ENCODE results near the gene TMEM143. TPM values are rescaled to one million over a fixed set of nuclear protein-coding genes. Genes with fewer than 3 reads are reported as not detected.

TMEM143 gene
- total and polyA plus RNA-seq, 2 experiments from 2014 or later: 29.8 to 38.5 TPM

DNA sequence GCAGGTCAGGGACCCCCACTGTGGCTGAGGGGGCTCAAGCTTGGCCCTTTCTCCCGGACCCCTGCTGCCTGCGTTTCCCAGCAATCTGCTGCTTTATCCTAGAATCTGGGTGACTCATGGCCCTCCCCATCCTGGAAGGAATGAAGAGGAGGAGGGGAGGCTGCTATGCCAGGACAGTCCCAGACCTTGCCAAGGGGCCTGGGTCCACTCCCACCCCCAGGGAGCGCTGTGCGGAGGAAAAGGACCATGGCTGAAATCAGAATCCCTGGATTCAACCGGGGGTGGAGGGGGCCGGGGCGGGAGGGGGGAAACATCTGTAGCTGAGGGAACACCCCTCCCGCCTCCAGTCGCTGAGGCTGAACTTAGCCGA lies 73.4 kb downstream of the TMEM143 start:
- Histone ChIP-seq H3K27ac (no peak overlapping the region), H3K9me3 (ENCODE audit: low read depth) (no peaks in the 10 kb centered on the region), H3K36me3 (peaks cover 10% of the 10 kb centered on the region), H3K4me1 (ENCODE audit: low read depth) (no peaks in the 10 kb centered on the region), H3K4me3 (no peak overlapping the region), H3K27me3 (no peaks in the 10 kb centered on the region)
- TF ChIP-seq, protein P1, sequence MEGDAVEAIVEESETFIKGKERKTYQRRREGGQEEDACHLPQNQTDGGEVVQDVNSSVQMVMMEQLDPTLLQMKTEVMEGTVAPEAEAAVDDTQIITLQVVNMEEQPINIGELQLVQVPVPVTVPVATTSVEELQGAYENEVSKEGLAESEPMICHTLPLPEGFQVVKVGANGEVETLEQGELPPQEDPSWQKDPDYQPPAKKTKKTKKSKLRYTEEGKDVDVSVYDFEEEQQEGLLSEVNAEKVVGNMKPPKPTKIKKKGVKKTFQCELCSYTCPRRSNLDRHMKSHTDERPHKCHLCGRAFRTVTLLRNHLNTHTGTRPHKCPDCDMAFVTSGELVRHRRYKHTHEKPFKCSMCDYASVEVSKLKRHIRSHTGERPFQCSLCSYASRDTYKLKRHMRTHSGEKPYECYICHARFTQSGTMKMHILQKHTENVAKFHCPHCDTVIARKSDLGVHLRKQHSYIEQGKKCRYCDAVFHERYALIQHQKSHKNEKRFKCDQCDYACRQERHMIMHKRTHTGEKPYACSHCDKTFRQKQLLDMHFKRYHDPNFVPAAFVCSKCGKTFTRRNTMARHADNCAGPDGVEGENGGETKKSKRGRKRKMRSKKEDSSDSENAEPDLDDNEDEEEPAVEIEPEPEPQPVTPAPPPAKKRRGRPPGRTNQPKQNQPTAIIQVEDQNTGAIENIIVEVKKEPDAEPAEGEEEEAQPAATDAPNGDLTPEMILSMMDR (IDR thresholded peaks at IDR 0.05; ENCODE audit: low read depth, low read length): peak; percentile 21
- DNase-seq (ENCODE audit: low read depth in 1 of 2, low spot score in 1 of 2): peak; percentile 28 to 46

DNA sequence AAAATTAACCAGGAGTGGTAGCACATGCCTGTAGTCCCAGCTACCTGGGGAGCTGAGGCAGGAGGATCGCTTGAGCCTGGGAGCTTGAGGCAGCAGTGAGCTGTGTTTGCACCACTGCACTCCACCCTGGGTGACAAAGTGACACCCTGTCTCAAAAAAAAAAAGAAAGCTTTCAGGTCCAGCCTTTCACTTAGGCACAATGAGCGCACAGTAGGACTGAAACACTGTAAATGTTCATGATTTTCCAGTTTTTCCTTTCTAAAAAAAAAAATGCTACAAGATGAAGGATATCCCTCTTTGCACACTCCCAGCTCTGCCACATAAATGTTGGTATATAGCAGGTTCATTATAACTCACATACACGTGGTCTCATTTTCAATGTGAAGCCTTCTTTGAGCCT lies 76.0 kb downstream of the TMEM143 start:
- no peak overlapping the region for H3K4me3 ChIP-seq
- H3K27ac ChIP-seq: no peak overlapping the region
- TF ChIP-seq, protein P1 (IDR thresholded peaks at IDR 0.05; ENCODE audit: low read depth, low read length): no peak
- H3K4me1 ChIP-seq (ENCODE audit: low read depth): peaks cover 8% of the 10 kb centered on the region
- H3K27me3 ChIP-seq: no peaks in the 10 kb centered on the region
- DNase-seq (ENCODE audit: low read depth in 1 of 2, low spot score in 1 of 2): no peak
- no peaks in the 10 kb centered on the region for H3K9me3 ChIP-seq (ENCODE audit: low read depth)
- H3K36me3 ChIP-seq: peaks cover 10% of the 10 kb centered on the region

GRCh38 chr19:48284896-48285295 lies 78.8 kb downstream of the TMEM143 start:
- Histone ChIP-seq H3K36me3 (peaks cover 10% of the 10 kb centered on the region), H3K9me3 (ENCODE audit: low read depth) (no peaks in the 10 kb centered on the region), H3K27ac (peak overlapping the region; percentile 92), H3K4me3 (no peak overlapping the region), H3K27me3 (no peaks in the 10 kb centered on the region), H3K4me1 (ENCODE audit: low read depth) (peaks cover 8% of the 10 kb centered on the region)
- peak; percentile 19 to 56 for DNase-seq (ENCODE audit: low read depth in 1 of 2, low spot score in 1 of 2)
- TF ChIP-seq, protein P1 (IDR thresholded peaks at IDR 0.05; ENCODE audit: low read depth, low read length): no peak

GRCh38 chr19:48283908-48284307 lies 79.8 kb downstream of the TMEM143 start:
- peak in 1 of 2 donors; percentile 87 for DNase-seq (ENCODE audit: low read depth in 1 of 2, low spot score in 1 of 2)
- H3K4me3 ChIP-seq: no peak overlapping the region
- H3K4me1 ChIP-seq (ENCODE audit: low read depth): peaks cover 8% of the 10 kb centered on the region
- TF ChIP-seq, protein P1 (IDR thresholded peaks at IDR 0.05; ENCODE audit: low read depth, low read length): no peak
- H3K27me3 ChIP-seq: no peaks in the 10 kb centered on the region
- peak overlapping the region; percentile 92 for H3K27ac ChIP-seq
- H3K36me3 ChIP-seq: peaks cover 10% of the 10 kb centered on the region
- H3K9me3 ChIP-seq (ENCODE audit: low read depth): no peaks in the 10 kb centered on the region

Other genes starting within 250 kb of the TMEM143 start
- gene LIG1, start 193.6 kb downstream of the TMEM143 start, total RNA-seq: 42.0 and 52.5 TPM in 2 replicates
- 53.3 and 57.2 TPM in 2 replicates for gene LIG1, start 193.6 kb downstream of the TMEM143 start, polyA plus RNA-seq
- 7.0 and 7.8 TPM in 2 replicates for gene ZSWIM9, start 193.3 kb downstream of the TMEM143 start, total RNA-seq
- 1.5 and 2.0 TPM in 2 replicates for gene ZSWIM9, start 193.3 kb downstream of the TMEM143 start, polyA plus RNA-seq
- gene CARD8, start 108.0 kb downstream of the TMEM143 start, total RNA-seq: 27.3 and 57.6 TPM in 2 replicates
- gene CARD8, start 108.0 kb downstream of the TMEM143 start, polyA plus RNA-seq: 19.1 and 30.4 TPM in 2 replicates
- 4.0 and 5.9 TPM in 2 replicates for gene ZNF114, start 93.9 kb downstream of the TMEM143 start, total RNA-seq
- gene ZNF114, start 93.9 kb downstream of the TMEM143 start, polyA plus RNA-seq: 4.9 and 6.2 TPM in 2 replicates
- 32.5 and 39.8 TPM in 2 replicates for gene EMP3, start 38.4 kb downstream of the TMEM143 start, total RNA-seq
- 148 and 160 TPM in 2 replicates for gene EMP3, start 38.4 kb downstream of the TMEM143 start, polyA plus RNA-seq
- gene SYNGR4, start 427 bp upstream of the TMEM143 start, total RNA-seq: 0.57 TPM in 1 of 2 replicates, not detected in the other
- gene SYNGR4, start 427 bp upstream of the TMEM143 start, polyA plus RNA-seq: not detected in 2 replicates
- 137 and 159 TPM in 2 replicates for gene KDELR1, start 27.6 kb upstream of the TMEM143 start, total RNA-seq
- 186 and 218 TPM in 2 replicates for gene KDELR1, start 27.6 kb upstream of the TMEM143 start, polyA plus RNA-seq
- gene GRIN2D, start 29.7 kb upstream of the TMEM143 start, total RNA-seq: 2.7 and 3.2 TPM in 2 replicates
- 3.5 and 3.9 TPM in 2 replicates for gene GRIN2D, start 29.7 kb upstream of the TMEM143 start, polyA plus RNA-seq
- 24.2 and 36.5 TPM in 2 replicates for gene GRWD1, start 82.0 kb upstream of the TMEM143 start, total RNA-seq
- 36.3 and 38.6 TPM in 2 replicates for gene GRWD1, start 82.0 kb upstream of the TMEM143 start, polyA plus RNA-seq
- gene KCNJ14, start 91.6 kb upstream of the TMEM143 start, total RNA-seq: 0.56 and 1.7 TPM in 2 replicates
- 0.61 and 1.5 TPM in 2 replicates for gene KCNJ14, start 91.6 kb upstream of the TMEM143 start, polyA plus RNA-seq
- 179 and 211 TPM in 2 replicates for gene CYTH2, start 105.4 kb upstream of the TMEM143 start, total RNA-seq
- gene CYTH2, start 105.4 kb upstream of the TMEM143 start, polyA plus RNA-seq: 103 and 138 TPM in 2 replicates
- 3.0 and 7.4 TPM in 2 replicates for gene LMTK3, start 147.9 kb upstream of the TMEM143 start, total RNA-seq
- gene LMTK3, start 147.9 kb upstream of the TMEM143 start, polyA plus RNA-seq: 1.1 and 2.2 TPM in 2 replicates
- not detected in 2 replicates for gene SULT2B1, start 188.2 kb upstream of the TMEM143 start, total RNA-seq
- gene SULT2B1, start 188.2 kb upstream of the TMEM143 start, polyA plus RNA-seq: 0.20 and 0.85 TPM in 2 replicates
- not detected in 2 replicates for gene SPACA4, start 242.8 kb upstream of the TMEM143 start, total RNA-seq
- not detected in 2 replicates for gene SPACA4, start 242.8 kb upstream of the TMEM143 start, polyA plus RNA-seq